GM21717 (cell line): Measurements from ENCODE around the gene YPEL3.

Experiments
- ATAC-seq: cut with Tn5 transposase; IDR thresholded peaks from one replicate; pipeline ENCODE4 v1.9.1; 2021; ENCODE audit warnings: mild to moderate bottlenecking, moderate library complexity; ENCODE audit not compliant: unreplicated experiment

Gene YPEL3

DNA sequence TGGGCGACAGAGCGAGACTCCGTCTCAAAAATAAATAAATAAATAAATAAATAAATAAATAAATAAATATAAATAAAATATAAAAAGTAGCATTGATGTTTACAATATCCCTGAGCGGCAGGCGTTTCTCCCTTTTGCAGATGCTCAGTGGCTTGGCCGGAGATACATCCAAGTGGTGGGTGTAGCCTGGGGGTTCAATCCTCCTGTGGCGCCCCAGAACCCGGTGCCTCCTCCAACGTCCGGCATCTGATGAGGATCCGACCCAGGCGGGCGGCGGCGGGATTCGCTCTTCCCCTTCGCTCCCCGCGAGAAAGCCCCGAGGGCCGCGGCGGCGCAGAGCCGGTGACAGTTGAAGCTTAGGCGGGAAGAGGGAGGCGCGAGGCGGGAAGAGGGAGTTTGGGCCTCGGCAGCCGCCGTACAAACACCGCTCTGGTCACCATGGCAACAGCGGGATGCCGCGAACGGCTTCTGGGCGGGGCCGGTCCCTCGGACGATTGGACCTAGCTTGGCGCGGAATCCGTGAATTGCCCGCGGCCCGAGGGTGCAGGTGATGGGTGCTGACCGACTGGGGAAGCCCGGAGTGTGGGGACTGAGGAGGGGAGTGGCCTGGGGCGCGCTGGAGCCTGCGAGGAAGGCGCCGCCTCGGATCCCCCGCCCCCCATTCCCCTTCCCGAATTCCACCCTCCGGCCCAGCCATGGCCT is 43.2 kb downstream of the YPEL3 start:
- ATAC-seq = no peak

DNA sequence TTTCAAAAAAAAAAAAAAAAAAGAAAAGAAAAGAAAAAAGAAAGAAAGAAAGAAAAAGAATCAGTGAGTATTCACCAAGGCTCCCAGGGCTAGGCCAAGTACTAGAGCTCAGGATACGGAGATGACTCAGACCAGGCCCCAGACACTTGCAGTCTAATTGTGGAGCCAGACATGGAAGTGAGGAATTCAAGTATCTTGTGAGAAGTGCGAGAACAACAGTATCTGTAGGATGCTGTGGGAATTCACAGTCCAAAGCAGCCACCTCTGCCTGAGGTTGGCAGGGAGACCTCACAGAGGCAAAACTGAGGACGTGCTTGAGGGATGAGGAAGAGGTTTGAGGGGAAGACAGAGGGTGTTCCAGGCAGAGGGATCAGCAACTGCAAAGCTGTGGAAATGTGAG is 44.5 kb downstream of the YPEL3 start:
- ATAC-seq = no peak

DNA sequence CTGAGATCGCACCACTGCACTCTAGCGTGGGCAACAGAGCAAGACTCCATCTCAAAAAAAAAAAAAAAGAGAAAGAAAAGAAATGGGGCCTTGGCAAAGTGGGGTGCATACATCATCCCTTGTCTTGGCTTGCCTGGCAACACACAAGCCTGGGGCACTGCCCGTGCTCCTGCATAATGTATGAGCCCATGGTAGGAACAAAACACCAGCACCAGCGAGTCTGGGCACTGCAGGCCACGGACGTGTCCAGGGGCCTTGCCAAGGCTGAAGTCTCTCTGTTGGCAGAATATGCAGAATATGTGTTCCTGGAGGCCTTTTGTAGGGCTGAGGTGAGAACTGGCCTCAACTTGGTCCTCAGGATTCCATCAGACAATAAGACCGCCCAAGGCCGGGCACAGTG is 46.1 kb downstream of the YPEL3 start:
- ATAC-seq = no peak

DNA sequence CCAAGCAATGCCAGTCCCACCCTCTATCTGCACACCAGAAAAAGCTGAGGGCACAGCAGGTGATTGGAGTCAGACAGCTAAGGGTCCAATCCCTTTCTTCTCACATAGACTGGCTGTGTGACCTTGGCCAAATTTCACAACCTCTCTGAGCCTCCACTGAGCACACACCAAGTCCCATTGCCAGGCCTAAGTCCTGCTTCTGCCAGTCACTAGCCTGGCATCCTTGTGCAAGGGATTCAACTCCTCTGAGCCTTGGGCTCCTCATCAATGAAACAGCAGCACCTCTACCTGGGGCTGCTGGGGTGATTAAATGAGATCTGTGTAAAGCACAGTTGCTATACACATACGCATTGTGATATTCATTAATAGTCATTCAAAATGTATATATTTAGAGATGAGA is 49.4 kb downstream of the YPEL3 start:
- no peak for ATAC-seq

DNA sequence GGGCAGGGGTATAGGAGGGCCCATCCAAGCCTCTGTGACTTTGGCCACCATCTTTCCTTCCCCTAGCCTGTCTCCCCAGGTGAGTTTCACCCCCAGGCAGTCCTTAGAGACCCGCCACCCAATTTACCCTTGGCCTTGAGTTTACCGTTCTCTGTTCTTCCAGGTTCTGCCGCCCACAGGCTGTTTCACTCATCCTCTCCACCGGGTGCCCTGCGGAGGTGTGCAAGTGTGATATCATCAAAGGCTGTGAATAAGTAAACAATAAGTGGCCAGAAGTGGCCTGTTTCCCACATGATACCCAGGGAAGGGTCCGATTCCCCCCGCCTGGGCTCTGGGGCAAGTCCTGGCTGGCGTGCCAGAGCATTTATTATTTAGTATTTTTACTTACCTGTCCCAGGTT is 49.8 kb downstream of the YPEL3 start:
- no peak for ATAC-seq
